Psoas muscle (tissue), 8 donors: ENCODE data around the gene CELF2. TPM values are rescaled to one million over a fixed set of nuclear protein-coding genes. Genes with fewer than 3 reads are reported as not detected.

ENCODE experiments used
- ATAC-seq, 4 donors: fragments of 200-7000 bp; cut with Tn5 transposase; one replicate each; pipeline ENCODE4 v1.9.1; 2020; ENCODE audit warnings: moderate library complexity in 3 of 4, mild to moderate bottlenecking in 2 of 4
- DNase-seq, 2 donors: peaks; one replicate each; pipeline ENCODE4 v3.0.0-alpha.2; 2020
- H3K27ac ChIP-seq: fragments of 200-600 bp; one replicate; pipeline ENCODE4 v1.8.0; 2022
- H3K27me3 ChIP-seq, 3 donors: fragments of 200-600 bp in 1 of 3; one replicate each; pipeline versions ENCODE4 v1.6.1 to v1.8.0; 2013 to 2022; ENCODE audit warnings: low read length in 2 of 3, mild to moderate bottlenecking in 2 of 3, moderate library complexity in 1 of 3; ENCODE audit not compliant: insufficient read depth in 3 of 3
- H3K36me3 ChIP-seq, 2 donors: fragments of 200-600 bp in 1 of 2; one replicate each; pipeline versions ENCODE4 v1.6.1 to v1.8.0; 2013 to 2022; ENCODE audit warnings: low read depth in 1 of 2, mild to moderate bottlenecking in 1 of 2, moderate library complexity in 1 of 2; ENCODE audit not compliant: insufficient read depth in 1 of 2
- H3K4me1 ChIP-seq: fragments of 200-600 bp; one replicate; pipeline ENCODE4 v1.8.0; 2022
- H3K4me3 ChIP-seq: fragments of 200-600 bp; one replicate; pipeline ENCODE4 v1.8.0; 2022; ENCODE audit warnings: mild to moderate bottlenecking
- H3K9me3 ChIP-seq: fragments of 200-600 bp; one replicate; pipeline ENCODE4 v1.8.0; 2022
- WGBS, 3 donors: extraction: QIAGEN DNeasy Blood & Tissue Kit; methylation state at CpG; one replicate each; pipeline versions ENCODE4 v1.1.6 to v1.1.7; 2013; 5-methylcytosine and 5-hydroxymethylcytosine counted together
- intact Hi-C, 2 donors: fragments of 100-400 bp; cut with DNase I; formaldehyde crosslinking; loops; one replicate each; pipeline versions ENCODE4 v1.11.0 to v1.14.2; 2022
- polyA plus RNA-seq, 3 donors: library from polyadenylated mRNA; stranded (reverse); fragments of 200-250 nt; gene quantifications; one replicate each; pipeline ENCODE4 v1.2.3, GENCODE V29; 2013
- total RNA-seq, 4 donors: library from RNA; stranded (reverse); fragmentation: NEBNext Ultra II Directional in 2 of 4; extraction: Animal tissue kit (Norgen Biotek cat#: 25700) in 2 of 4; gene quantifications; one replicate each; pipeline versions ENCODE4 v1.2.1 to v1.2.4, GENCODE V29; 2021 to 2023
- TF ChIP-seq, protein P1 (sequence below): fragments of 200-600 bp; IDR thresholded peaks from one replicate; pipeline ENCODE4 v1.8.0; 2022; ENCODE audit warnings: antibody characterized with exemption
- donor health status: healthy with polysubstance abuse.
- donor health status: DM: no; HTN: no; CAD: no; lungs with moderate emphysema.
- donor health status: Bipolar disorder and iron deficiency.
- donor health status: healthy.
- donor health status: DM: yes; HTN: yes; CAD: no.
- donor health status: DM: no; HTN: no; CAD: no.
- donor health status: DM: no; HTN: no; CAD: no.
- donor health status: DM: yes; HTN: yes; CAD: no.

Gene CELF2
- total and polyA plus RNA-seq, 7 donors = 9.8 to 47.8 (median 29.0) TPM

GRCh38 chr10:11208908-11209829, 191.5 kb downstream of the CELF2 start:
- no peak overlapping the region for H3K4me3 ChIP-seq
- no peaks in the 10 kb centered on the region for H3K27me3 ChIP-seq
- no peak overlapping the region for H3K27ac ChIP-seq
- intact Hi-C loops = no loop called here
- 51 to 79% (median 59%) methylated on average over 13 of the region's 13 CpGs for WGBS, 3 donors
- H3K4me1 ChIP-seq = peaks cover 39% of the 10 kb centered on the region
- no peak for DNase-seq
- H3K9me3 ChIP-seq = no peaks in the 10 kb centered on the region
- ATAC-seq = peak in 3 of 4 donors; percentile 31 to 73 (median 41)
- TF ChIP-seq, protein P1, sequence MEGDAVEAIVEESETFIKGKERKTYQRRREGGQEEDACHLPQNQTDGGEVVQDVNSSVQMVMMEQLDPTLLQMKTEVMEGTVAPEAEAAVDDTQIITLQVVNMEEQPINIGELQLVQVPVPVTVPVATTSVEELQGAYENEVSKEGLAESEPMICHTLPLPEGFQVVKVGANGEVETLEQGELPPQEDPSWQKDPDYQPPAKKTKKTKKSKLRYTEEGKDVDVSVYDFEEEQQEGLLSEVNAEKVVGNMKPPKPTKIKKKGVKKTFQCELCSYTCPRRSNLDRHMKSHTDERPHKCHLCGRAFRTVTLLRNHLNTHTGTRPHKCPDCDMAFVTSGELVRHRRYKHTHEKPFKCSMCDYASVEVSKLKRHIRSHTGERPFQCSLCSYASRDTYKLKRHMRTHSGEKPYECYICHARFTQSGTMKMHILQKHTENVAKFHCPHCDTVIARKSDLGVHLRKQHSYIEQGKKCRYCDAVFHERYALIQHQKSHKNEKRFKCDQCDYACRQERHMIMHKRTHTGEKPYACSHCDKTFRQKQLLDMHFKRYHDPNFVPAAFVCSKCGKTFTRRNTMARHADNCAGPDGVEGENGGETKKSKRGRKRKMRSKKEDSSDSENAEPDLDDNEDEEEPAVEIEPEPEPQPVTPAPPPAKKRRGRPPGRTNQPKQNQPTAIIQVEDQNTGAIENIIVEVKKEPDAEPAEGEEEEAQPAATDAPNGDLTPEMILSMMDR = no peak
- H3K36me3 ChIP-seq = no peaks in the 10 kb centered on the region

GRCh38 chr10:11209830-11210181, 192.1 kb downstream of the CELF2 start:
- intact Hi-C loops = no loop called here
- no peak overlapping the region for H3K27ac ChIP-seq
- peaks cover 39% of the 10 kb centered on the region for H3K4me1 ChIP-seq

DNA sequence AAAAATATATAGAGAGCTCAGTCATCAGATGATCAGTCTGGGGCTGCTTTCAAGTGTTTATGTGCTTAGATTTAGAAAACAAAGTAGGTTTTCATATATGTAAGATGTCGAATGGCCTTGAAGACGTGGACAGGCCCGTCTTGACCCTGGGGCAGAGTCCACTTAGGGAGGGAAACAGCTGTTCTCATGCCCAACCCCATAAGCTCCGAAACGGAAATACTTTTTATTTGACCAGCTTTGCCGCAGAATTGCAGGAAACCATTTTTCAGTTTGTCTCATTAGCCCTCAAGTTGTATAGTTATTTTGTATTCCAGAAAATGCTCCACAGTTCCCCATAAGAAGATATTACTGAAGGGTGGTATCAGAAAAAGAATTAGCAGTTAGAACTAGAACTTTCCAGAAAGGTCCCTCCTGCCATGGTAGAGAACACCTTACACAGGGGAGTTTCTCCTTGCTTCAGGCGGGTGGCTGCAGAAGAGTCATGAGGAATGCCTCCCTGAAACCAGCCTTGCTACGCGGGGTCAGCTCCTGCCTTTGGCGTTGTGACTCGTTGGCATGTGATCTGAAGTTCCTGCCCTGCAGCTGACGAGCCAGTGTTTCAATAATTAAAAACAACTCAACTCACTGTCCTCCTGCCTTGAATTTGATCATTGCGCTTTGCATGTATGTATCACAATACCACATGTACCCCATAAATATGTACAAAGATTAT, 192.7 kb downstream of the CELF2 start:
- DNase-seq (no peak), ATAC-seq (peak in 1 of 4 donors; percentile 36)
- intact Hi-C loops = no loop called here
- no peaks in the 10 kb centered on the region for H3K36me3 ChIP-seq
- no peak overlapping the region for H3K4me3 ChIP-seq
- no peak overlapping the region for H3K27ac ChIP-seq
- 54 to 64% (median 60%) methylated on average over 13 of the region's 13 CpGs for WGBS, 3 donors
- TF ChIP-seq, protein P1 = no peak
- H3K9me3 ChIP-seq = no peaks in the 10 kb centered on the region
- peaks cover 39% of the 10 kb centered on the region for H3K4me1 ChIP-seq
- H3K27me3 ChIP-seq = no peaks in the 10 kb centered on the region

More at GRCh38 chr10:11209830-11210181, 192.1 kb downstream of the CELF2 start:
- Histone ChIP-seq H3K4me3 (no peak overlapping the region), H3K9me3 (no peaks in the 10 kb centered on the region), H3K27me3 (no peaks in the 10 kb centered on the region), H3K36me3 (no peaks in the 10 kb centered on the region)
- DNase-seq (no peak), ATAC-seq (no peak)
- WGBS, 3 donors = 24 to 56% (median 34%) methylated on average over 6 of the region's 6 CpGs
- TF ChIP-seq, protein P1 = no peak

- WGBS, 3 donors = 72 to 77% (median 74%) methylated on average over 7 of the region's 7 CpGs
- H3K27ac ChIP-seq = no peak overlapping the region
These were observed 194.8 kb downstream of the CELF2 start for GRCh38 chr10:11212288-11213085.

More at GRCh38 chr10:11212288-11213085, 194.8 kb downstream of the CELF2 start:
- ATAC-seq (no peak), DNase-seq (no peak)
- TF ChIP-seq, protein P1 = no peak
- Histone ChIP-seq H3K4me3 (no peak overlapping the region), H3K9me3 (no peaks in the 10 kb centered on the region), H3K4me1 (peaks cover 27% of the 10 kb centered on the region), H3K36me3 (no peaks in the 10 kb centered on the region), H3K27me3 (no peaks in the 10 kb centered on the region)
- intact Hi-C loops = no loop called here
